K562 (cell line): Measurements from ENCODE around the gene ADCY4. TPM values are rescaled to one million over a fixed set of nuclear protein-coding genes. Genes with fewer than 3 reads are reported as not detected.

Experiments
- ATAC-seq: fragments of 200-7000 bp; cut with Tn5 transposase; 3 replicates; pipeline ENCODE4 v1.9.1; 2020; ENCODE audit warnings: moderate library complexity
- BruUV-seq: library from RNA; stranded (reverse); fragments of 400-500 nt; replicated peaks from 2 replicates; lab custom pipeline; 2021; lab: Mats Ljungman, UMichigan
- CTCF ChIA-PET: fragments of 300-600 bp; formaldehyde crosslinking; extraction: SDS; loops from one replicate; lab custom pipeline; 2021; ENCODE audit warnings: low intra/inter-chr PET ratio; lab: Yijun Ruan, JAX
- POLR2A ChIA-PET: fragments of 300-600, 350-650 bp; sonication (Branson Sonifier 250); formaldehyde crosslinking; extraction: SDS; loops from one replicate; lab custom pipeline; 2021; ENCODE audit warnings: antibody characterized with exemption, inconsistent platforms; lab: Yijun Ruan, JAX
- DNase-seq, 4 experiments: peaks; one replicate each; pipeline versions ENCODE4 v3.0.0 to v3.0.0-alpha.2; 2011 to 2018; ENCODE audit warnings: low spot score in 3 of 4, mixed read lengths in 3 of 4; ENCODE audit errors: extremely low read depth in 1 of 4
- FAIRE-seq: peaks from 2 replicates; lab custom pipeline; 2011; peaks lifted over from hg19 to GRCh38; lab: Jason Lieb, UNC
- H2AFZ ChIP-seq: 2 replicates; pipeline ENCODE4 v1.6.0; 2011; ENCODE audit warnings: low read depth, low read length, control low read depth, inconsistent platforms
- H3K27ac ChIP-seq: fragments of 200-600 bp; 3 replicates; pipeline ENCODE4 v1.8.0; 2011; ENCODE audit warnings: low read depth, mild to moderate bottlenecking, control low read depth, inconsistent platforms, low read length, moderate library complexity, mixed read lengths; ENCODE audit errors: extremely low read depth
- H3K27me3 ChIP-seq, 2 experiments: fragments of 300-600 bp in 1 of 2; 2 replicates in 1 of 2; 3 replicates in 1 of 2; pipeline versions ENCODE4 v1.6.0 to v1.8.0; 2011; ENCODE audit warnings: inconsistent platforms in 2 of 2, low read length in 2 of 2, mild to moderate bottlenecking in 1 of 2, mixed read lengths in 1 of 2, moderate library complexity in 1 of 2; ENCODE audit not compliant: control insufficient read depth in 2 of 2, insufficient read depth in 2 of 2
- H3K36me3 ChIP-seq: fragments of 300-600 bp; 3 replicates; pipeline ENCODE4 v1.8.0; 2011; ENCODE audit warnings: mild to moderate bottlenecking, low read length, inconsistent platforms; ENCODE audit not compliant: control insufficient read depth, insufficient read depth
- H3K4me1 ChIP-seq, 2 experiments: fragments of 200-600 bp in 1 of 2; replicated peaks in 1 of 2; 2 replicates in 1 of 2; 3 replicates in 1 of 2; pipeline versions ENCODE4 v1.5.1 to v1.8.0; 2011; ENCODE audit warnings: inconsistent platforms in 2 of 2, low read length in 2 of 2, mild to moderate bottlenecking in 1 of 2, mixed read lengths in 1 of 2, moderate library complexity in 1 of 2; ENCODE audit not compliant: control insufficient read depth in 2 of 2, insufficient read depth in 2 of 2
- H3K4me2 ChIP-seq: 2 replicates; pipeline ENCODE4 v1.6.1; 2011; ENCODE audit warnings: low read length, control low read depth, inconsistent platforms, mixed read lengths; ENCODE audit not compliant: insufficient read depth
- H3K4me3 ChIP-seq: fragments of 200-600 bp; sonication (generic), shearing (Covaris generic); 2 replicates; pipeline ENCODE4 v1.5.1; 2016; ENCODE audit warnings: control low read depth, inconsistent platforms
- H3K79me2 ChIP-seq: fragments of 200-600 bp; 3 replicates; pipeline ENCODE4 v1.8.0; 2011; ENCODE audit warnings: low read length, inconsistent platforms; ENCODE audit not compliant: control insufficient read depth, insufficient read depth
- H3K9ac ChIP-seq, 2 experiments: 2 replicates each; pipeline versions ENCODE4 v1.6.0 to v1.6.1; 2011; ENCODE audit warnings: low read depth in 2 of 2, low read length in 2 of 2, control low read depth in 1 of 2, inconsistent platforms in 1 of 2, mild to moderate bottlenecking in 1 of 2, mixed read lengths in 1 of 2; ENCODE audit not compliant: insufficient read depth in 1 of 2
- H3K9me1 ChIP-seq: one replicate; pipeline ENCODE4 v1.6.0; 2011; ENCODE audit warnings: inconsistent platforms, mild to moderate bottlenecking, low read length, moderate library complexity; ENCODE audit not compliant: control insufficient read depth, insufficient read depth
- H3K9me3 ChIP-seq: replicated peaks from 2 replicates; pipeline ENCODE4 v1.5.1; 2011; ENCODE audit warnings: low read depth, low read length, inconsistent platforms; ENCODE audit not compliant: control insufficient read depth, insufficient read depth
- H4K20me1 ChIP-seq: replicated peaks from 2 replicates; pipeline ENCODE4 v1.6.1; 2011; ENCODE audit warnings: low read length, inconsistent platforms, mixed read lengths; ENCODE audit not compliant: control insufficient read depth, insufficient read depth
- ARNT ChIP-seq, 2 experiments: fragments of 450-650 bp; IDR thresholded peaks; 2 replicates each; pipeline ENCODE4 v1.6.1; 2016; ENCODE audit warnings: mild to moderate bottlenecking in 1 of 2
- ELK3 ChIP-seq: fragments of 450-650 bp; formaldehyde crosslinking; IDR thresholded peaks from 2 replicates; pipeline ENCODE4 v1.4.0; 2020; ENCODE audit warnings: mild to moderate bottlenecking
- EZH2 ChIP-seq: IDR thresholded peaks from 2 replicates; pipeline ENCODE4 v1.6.1; 2012; ENCODE audit warnings: low read depth, mild to moderate bottlenecking, inconsistent platforms, low read length, borderline replicate concordance
- GTF2A2 ChIP-seq: IDR thresholded peaks from 2 replicates; pipeline ENCODE4 v1.6.1; 2016; ENCODE audit warnings: mild to moderate bottlenecking, missing genetic modification characterization, missing compliant biosample characterization
- JUNB ChIP-seq: fragments of 450-650 bp; formaldehyde crosslinking; conservative IDR thresholded peaks from 2 replicates; pipeline ENCODE4 v1.4.0; 2020; ENCODE audit warnings: mild to moderate bottlenecking
- MTA2 ChIP-seq: fragments of 450-650 bp; IDR thresholded peaks from 2 replicates; pipeline ENCODE4 v1.6.1; 2016; ENCODE audit warnings: low read depth
- MTF1 ChIP-seq: fragments of 250-450 bp; sonication (Bioruptor Pico); IDR thresholded peaks from 2 replicates; pipeline ENCODE4 v1.9.0; 2021; ENCODE audit warnings: moderate library complexity, mild to moderate bottlenecking, inconsistent platforms, borderline replicate concordance
- POLR2B ChIP-seq: fragments of 450-650 bp; IDR thresholded peaks from 2 replicates; pipeline ENCODE4 v1.6.1; 2018; ENCODE audit warnings: low read depth; ENCODE audit not compliant: partially characterized antibody
- SIN3A ChIP-seq, 2 experiments: fragments of 150-350 bp in 1 of 2; IDR thresholded peaks; 2 replicates each; pipeline ENCODE4 v1.6.1; 2011 to 2016; ENCODE audit warnings: borderline replicate concordance in 2 of 2, low read depth in 2 of 2, low read length in 2 of 2, mild to moderate bottlenecking in 2 of 2, moderate library complexity in 2 of 2; ENCODE audit not compliant: control insufficient read depth in 1 of 2
- XRCC4 ChIP-seq: IDR thresholded peaks from one replicate; pipeline ENCODE4 v1.6.1; 2011; ENCODE audit not compliant: insufficient read depth, insufficient read length; ENCODE audit errors: extremely low read depth
- ZEB2 ChIP-seq: fragments of 450-650 bp; IDR thresholded peaks from 2 replicates; pipeline ENCODE4 v1.6.1; 2016
- ZNF12 ChIP-seq: sonication (generic); formaldehyde crosslinking; IDR thresholded peaks from 2 replicates; pipeline ENCODE4 v1.4.0; 2020; ENCODE audit warnings: mild to moderate bottlenecking, missing genetic modification reagents
- ZNF431 ChIP-seq: sonication (generic); formaldehyde crosslinking; IDR thresholded peaks from 2 replicates; pipeline ENCODE4 v1.8.0; 2022; ENCODE audit warnings: mild to moderate bottlenecking, missing genetic modification reagents
- WGBS: fragments of 100-300 bp; shearing (Covaris generic); methylation state at CpG from one replicate; pipeline ENCODE4 v1.1.6; 2016; ENCODE audit warnings: low coverage, mixed read lengths; ENCODE audit not compliant: insufficient coverage; ENCODE audit errors: missing lambda C conversion rate; 5-methylcytosine and 5-hydroxymethylcytosine counted together
- in situ Hi-C: fragments of 300-500 bp; cut with MboI; formaldehyde crosslinking; loops from 4 replicates; pipeline ENCODE4 v1.15.0; 2018; ENCODE audit warnings: inconsistent platforms, mixed read lengths
- intact Hi-C: fragments of 100-400 bp; cut with micrococcal nuclease; formaldehyde crosslinking; loops from 2 replicates; pipeline ENCODE4 v1.14.2; 2022
- polyA plus RNA-seq, 8 experiments: library from polyadenylated mRNA; depleted of rRNA in 4 of 8; stranded (reverse) in 5 of 8; unstranded in 3 of 8; fragments of >200 nt; fragmentation: Nextera tagmentation in 2 of 8; fragmentation: Illumina TruSeq in 1 of 8; extraction: Ambion mirVana in 2 of 8; extraction: Trizol in 1 of 8; gene quantifications; 2 replicates each; pipeline versions ENCODE4 v1.2.1 to v1.2.3, GENCODE V29; 2011 to 2014; ENCODE audit warnings: inconsistent platforms in 1 of 8, missing spikeins in 1 of 8
- total RNA-seq, 7 experiments: library from RNA; depleted of rRNA in 6 of 7; stranded (reverse); fragments of >200 nt in 6 of 7; fragmentation: Illumina TruSeq in 2 of 7; extraction: Trizol in 2 of 7; gene quantifications; 2 replicates each; pipeline versions ENCODE4 v1.2.1 to v1.2.3, GENCODE V29; 2011 to 2021; ENCODE audit warnings: low replicate concordance in 1 of 7
- TF ChIP-seq, protein P1 (sequence below): sonication (generic); formaldehyde crosslinking; IDR thresholded peaks from 2 replicates; pipeline ENCODE4 v1.9.0; 2022; ENCODE audit warnings: mild to moderate bottlenecking, missing genetic modification reagents

Gene ADCY4
- total and polyA plus RNA-seq, 9 of the 15 experiments (the other 6 are each of a cell fraction or from before 2014, with no cell fraction given), result 0.04 to 0.31 (median 0.15) TPM; not detected in 2

DNA sequence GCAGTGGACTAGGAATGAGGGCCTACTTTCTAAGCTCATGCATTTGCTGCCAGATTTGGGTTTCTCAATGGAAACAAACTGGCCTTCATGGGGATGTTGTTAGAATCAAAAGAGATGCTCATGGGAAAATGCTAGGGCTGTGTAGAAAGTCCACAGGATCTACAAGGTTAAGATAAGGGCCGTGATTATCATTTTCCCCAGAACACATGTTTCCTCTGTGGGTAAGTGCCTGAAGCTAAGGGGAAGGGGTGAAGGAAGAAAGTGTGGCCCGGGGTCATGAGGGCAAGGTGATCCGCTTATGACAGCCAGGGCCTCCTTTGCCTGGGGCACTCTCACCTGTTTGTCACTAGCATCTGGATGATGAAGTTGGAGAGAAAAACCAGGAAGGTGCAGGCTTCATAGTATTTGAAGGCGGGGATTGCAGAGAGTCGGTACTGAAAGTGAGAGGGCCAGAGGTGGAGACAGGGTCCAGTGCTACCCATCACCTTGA lies 9.8 kb downstream of the ADCY4 start:
- H2AFZ ChIP-seq, result no peak overlapping the region
- FAIRE-seq (no peak), ATAC-seq (no peak), DNase-seq (no peak)
- CTCF ChIA-PET, result no interaction called here
- H3K36me3 ChIP-seq, result no peaks in the 10 kb centered on the region
- H3K4me1 ChIP-seq, result peaks cover 0 to 9% of the 10 kb centered on the region in 2 experiments; a peak in 4 of 5 replicates
- H3K9me3 ChIP-seq, result no peaks in the 10 kb centered on the region
- no TSS peak for BruUV-seq
- in situ Hi-C loops, result loop anchor here (25.0 kb wide), 1 partner anchor 362 kb away; no protein-coding TSS in a partner anchor
- H3K27ac ChIP-seq, result no peak overlapping the region
- H3K79me2 ChIP-seq, result no peaks in the 10 kb centered on the region
- POLR2A ChIA-PET, result interaction anchor here (0.6 kb wide), 2 partner anchors 11 to 193 kb away, joined by 3 to 5 read pairs; no protein-coding TSS in a partner anchor
- H3K9ac ChIP-seq, result no peak overlapping the region
- TF ChIP-seq MTA2, result no peak
- no peak for TF ChIP-seq ZNF12 (CRISPR knock-in tag)
- TF ChIP-seq POLR2B, result no peak
- H3K4me2 ChIP-seq, result no peak overlapping the region
- H3K27me3 ChIP-seq, result no peaks in the 10 kb centered on the region
- H3K4me3 ChIP-seq, result no peak overlapping the region
- H3K9me1 ChIP-seq, result no peaks in the 10 kb centered on the region
- H4K20me1 ChIP-seq, result no peaks in the 10 kb centered on the region
- 38% methylated on average over 4 of the region's 5 CpGs for WGBS
- intact Hi-C loops, result no loop called here

- in situ Hi-C loops, result no loop called here
- ATAC-seq (no peak), FAIRE-seq (no peak), DNase-seq (no peak)
- ChIA-PET POLR2A (interaction anchor here (0.6 to 0.8 kb wide), 2 partner anchors 106 to 1540 kb away, joined by 3 to 4 read pairs; partner anchors contain the start of genes CBLN3 and KHNYN), CTCF (no interaction called here)
- Histone ChIP-seq H4K20me1 (no peaks in the 10 kb centered on the region), H3K27ac (no peak overlapping the region), H3K9me1 (no peaks in the 10 kb centered on the region), H3K4me1 (peaks cover 0 to 4% of the 10 kb centered on the region in 2 experiments; a peak in 4 of 5 replicates), H3K27me3 (no peaks in the 10 kb centered on the region), H3K4me2 (no peak overlapping the region), H3K36me3 (no peaks in the 10 kb centered on the region), H3K9ac (no peak overlapping the region), H3K9me3 (no peaks in the 10 kb centered on the region), H3K79me2 (no peaks in the 10 kb centered on the region), H2AFZ (no peak overlapping the region), H3K4me3 (no peak overlapping the region)
- intact Hi-C loops, result no loop called here
- no TSS peak for BruUV-seq
- 19% methylated on average over 4 of the region's 6 CpGs for WGBS
- no peak for TF ChIP-seq ELK3 (CRISPR knock-in tag)
- TF ChIP-seq ZEB2, result no peak
- no peak for TF ChIP-seq JUNB (CRISPR knock-in tag)
- TF ChIP-seq MTF1 (CRISPR knock-in tag), result no peak
- TF ChIP-seq, protein P1, sequence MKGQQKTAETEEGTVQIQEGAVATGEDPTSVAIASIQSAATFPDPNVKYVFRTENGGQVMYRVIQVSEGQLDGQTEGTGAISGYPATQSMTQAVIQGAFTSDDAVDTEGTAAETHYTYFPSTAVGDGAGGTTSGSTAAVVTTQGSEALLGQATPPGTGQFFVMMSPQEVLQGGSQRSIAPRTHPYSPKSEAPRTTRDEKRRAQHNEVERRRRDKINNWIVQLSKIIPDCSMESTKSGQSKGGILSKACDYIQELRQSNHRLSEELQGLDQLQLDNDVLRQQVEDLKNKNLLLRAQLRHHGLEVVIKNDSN (CRISPR knock-in tag), result no peak
- no peak for TF ChIP-seq EZH2
- no peak for TF ChIP-seq SIN3A (IDR thresholded peaks at IDR 0.05; ENCODE audit: borderline replicate concordance in 2 of 2, control insufficient read depth in 1 of 2, low read depth in 2 of 2, low read length in 2 of 2)
- TF ChIP-seq ARNT (IDR thresholded peaks at IDR 0.05), result no peak
- TF ChIP-seq ZNF431, result no peak
- TF ChIP-seq GTF2A2 (tag), result no peak
- TF ChIP-seq XRCC4, result no peak
Observed at GRCh38 chr14:24324024-24324423, 10.8 kb downstream of the ADCY4 start.
